HepG2 (cell line): ENCODE data around the gene CCDC85A. TPM values are rescaled to one million over a fixed set of nuclear protein-coding genes. Genes with fewer than 3 reads are reported as not detected.

Experiments used
- ATAC-seq: fragments of 200-7000 bp; cut with Tn5 transposase; 3 replicates; pipeline ENCODE4 v1.9.1; 2020; ENCODE audit warnings: mild to moderate bottlenecking, moderate library complexity
- BruUV-seq: library from RNA; stranded (reverse); fragments of 400-500 nt; replicated peaks from 2 replicates; lab custom pipeline; 2021; lab: Mats Ljungman, UMichigan
- CTCF ChIA-PET: fragments of 300-600 bp; formaldehyde crosslinking; extraction: SDS; loops from one replicate; lab custom pipeline; 2021; ENCODE audit warnings: low total read pairs, inconsistent platforms, low intra/inter-chr PET ratio; lab: Yijun Ruan, JAX
- POLR2A ChIA-PET: fragments of 350-600 bp; sonication (Branson Sonifier 250); formaldehyde crosslinking; loops from one replicate; lab custom pipeline; 2020; ENCODE audit warnings: antibody characterized with exemption, inconsistent platforms; lab: Yijun Ruan, JAX
- DNase-seq: peaks from one replicate; pipeline ENCODE4 v3.0.0-alpha.2; 2015; ENCODE audit warnings: low spot score
- FAIRE-seq: peaks from 3 replicates; lab custom pipeline; 2011; peaks lifted over from hg19 to GRCh38; lab: Jason Lieb, UNC
- H2AFZ ChIP-seq: one replicate; pipeline ENCODE4 v1.6.1; 2011; ENCODE audit warnings: low read length, inconsistent platforms
- H3K27ac ChIP-seq: fragments of 300-600 bp; 3 replicates; pipeline ENCODE4 v1.8.0; 2011; ENCODE audit warnings: mixed run types, mild to moderate bottlenecking, mixed read lengths, low read length, inconsistent platforms; ENCODE audit not compliant: insufficient read depth; ENCODE audit errors: extremely low read length
- H3K27me3 ChIP-seq, 2 experiments: fragments of 200-600 bp in 1 of 2; 2 replicates in 1 of 2; 3 replicates in 1 of 2; pipeline versions ENCODE4 v1.6.0 to v1.8.0; 2011; ENCODE audit warnings: low read length in 2 of 2, mild to moderate bottlenecking in 2 of 2, moderate library complexity in 2 of 2, inconsistent platforms in 1 of 2; ENCODE audit not compliant: insufficient read depth in 2 of 2, control insufficient read depth in 1 of 2
- H3K36me3 ChIP-seq, 2 experiments: fragments of 200-600 bp in 1 of 2; replicated peaks in 1 of 2; 2 replicates in 1 of 2; 3 replicates in 1 of 2; pipeline versions ENCODE4 v1.5.1 to v1.8.0; 2011; ENCODE audit warnings: low read length in 2 of 2, inconsistent platforms in 1 of 2; ENCODE audit not compliant: insufficient read depth in 2 of 2, control insufficient read depth in 1 of 2
- H3K4me1 ChIP-seq: 2 replicates; pipeline ENCODE4 v1.5.1; 2012; ENCODE audit warnings: low read length, inconsistent platforms; ENCODE audit not compliant: insufficient read depth
- H3K4me2 ChIP-seq: 2 replicates; pipeline ENCODE4 v1.6.0; 2011; ENCODE audit warnings: low read depth, low read length, inconsistent platforms
- H3K4me3 ChIP-seq, 3 experiments: fragments of 200-600 bp in 1 of 3; sonication (generic), shearing (Covaris generic) in 1 of 3; replicated peaks in 1 of 3; 2 replicates each; pipeline ENCODE4 v1.5.1; 2011 to 2016; ENCODE audit warnings: low read length in 3 of 3, inconsistent platforms in 2 of 3, low read depth in 2 of 3, mild to moderate bottlenecking in 2 of 3, control low read depth in 1 of 3, mixed read lengths in 1 of 3; ENCODE audit not compliant: insufficient read depth in 1 of 3
- H3K79me2 ChIP-seq: one replicate; pipeline ENCODE4 v1.6.1; 2011; ENCODE audit warnings: low read length, inconsistent platforms; ENCODE audit not compliant: insufficient read depth
- H3K9ac ChIP-seq: 2 replicates; pipeline ENCODE4 v1.6.0; 2011; ENCODE audit warnings: mild to moderate bottlenecking, low read depth, low read length, inconsistent platforms; ENCODE audit not compliant: insufficient read depth
- H3K9me3 ChIP-seq: 2 replicates; pipeline ENCODE4 v1.5.1; 2012; ENCODE audit warnings: mild to moderate bottlenecking, low read length
- H4K20me1 ChIP-seq: 2 replicates; pipeline ENCODE4 v1.6.0; 2011; ENCODE audit warnings: inconsistent platforms, mild to moderate bottlenecking, low read length, moderate library complexity; ENCODE audit not compliant: insufficient read depth
- CSRNP1 ChIP-seq: sonication (generic); formaldehyde crosslinking; IDR thresholded peaks from 2 replicates; pipeline ENCODE4 v1.8.1; 2023; ENCODE audit warnings: mild to moderate bottlenecking, missing genetic modification reagents
- GRHL1 ChIP-seq: sonication (generic); formaldehyde crosslinking; conservative IDR thresholded peaks from 2 replicates; pipeline ENCODE4 v1.8.0; 2022; ENCODE audit warnings: missing genetic modification reagents
- PLRG1 ChIP-seq: fragments of 450-650 bp; conservative IDR thresholded peaks from 2 replicates; pipeline ENCODE4 v1.6.1; 2016
- TOPORS ChIP-seq: sonication (generic); formaldehyde crosslinking; IDR thresholded peaks from 2 replicates; pipeline ENCODE4 v1.8.0; 2023; ENCODE audit warnings: mild to moderate bottlenecking, missing genetic modification reagents
- ZBTB10 ChIP-seq: sonication (generic); formaldehyde crosslinking; IDR thresholded peaks from 2 replicates; pipeline ENCODE4 v1.4.0; 2020; ENCODE audit warnings: missing genetic modification reagents, borderline replicate concordance
- ZEB1 ChIP-seq: IDR thresholded peaks from 2 replicates; pipeline ENCODE4 v1.6.1; 2012; ENCODE audit warnings: mild to moderate bottlenecking, low read depth, inconsistent platforms; ENCODE audit not compliant: insufficient replicate concordance
- ZNF276 ChIP-seq: sonication (generic); formaldehyde crosslinking; IDR thresholded peaks from 2 replicates; pipeline ENCODE4 v1.4.0; 2020; ENCODE audit warnings: mild to moderate bottlenecking, low read depth, missing genetic modification reagents
- WGBS: methylation state at CpG from one replicate; pipeline ENCODE4 v1.1.6; 2017; ENCODE audit warnings: low lambda C conversion rate; 5-methylcytosine and 5-hydroxymethylcytosine counted together
- in situ Hi-C: cut with HindIII; loops from 2 replicates; pipeline ENCODE4 v1.10.0; 2017; ENCODE audit warnings: low pct_unique_long_range_greater_than_20kb; ENCODE audit not compliant: extremely low pct_ligation_motif_present
- intact Hi-C: fragments of 100-400 bp; cut with micrococcal nuclease; formaldehyde crosslinking; loops from one replicate; pipeline ENCODE4 v1.10.0; 2022; ENCODE audit not compliant: unreplicated experiment
- polyA plus RNA-seq, 8 experiments: library from polyadenylated mRNA; depleted of rRNA in 3 of 8; stranded (reverse) in 7 of 8; unstranded in 1 of 8; fragments of >200 nt; fragmentation: Illumina TruSeq in 4 of 8; extraction: Trizol in 4 of 8; gene quantifications; 2 replicates each; pipeline versions ENCODE4 v1.2.1 to v1.2.3, GENCODE V29; 2011 to 2016; ENCODE audit warnings: low read depth in 4 of 8, missing spikeins in 1 of 8, mixed read lengths in 1 of 8; ENCODE audit not compliant: insufficient read depth in 1 of 8
- total RNA-seq, 5 experiments: library from RNA; depleted of rRNA; stranded (reverse); fragments of >200 nt; fragmentation: Illumina TruSeq; extraction: Trizol; gene quantifications; 2 replicates each; pipeline ENCODE4 v1.2.3, GENCODE V29; 2016; ENCODE audit warnings: low read depth in 1 of 5

CCDC85A gene
- total and polyA plus RNA-seq, 2 of the 13 experiments (the other 11 are each of a cell fraction or from before 2014, with no cell fraction given): not detected

- TF ChIP-seq ZBTB10 (CRISPR knock-in tag): no peak
Measured at GRCh38 chr2:56250153-56250729, 66.5 kb downstream of the CCDC85A start (continued).

- no peak overlapping the region for H3K4me2 ChIP-seq
- no peak overlapping the region for H2AFZ ChIP-seq
- no peaks in the 10 kb centered on the region for H3K9me3 ChIP-seq
- DNase-seq (no peak), ATAC-seq (no peak), FAIRE-seq (no peak)
- no peaks in the 10 kb centered on the region for H4K20me1 ChIP-seq
- H3K36me3 ChIP-seq: no peaks in the 10 kb centered on the region
- in situ Hi-C loops: no loop called here
- 8% methylated on average over 1 of the region's 1 CpG for WGBS
- ChIA-PET CTCF (no interaction called here), POLR2A (no interaction called here)
- TF ChIP-seq TOPORS: no peak
- no peak overlapping the region for H3K27ac ChIP-seq
- no peaks in the 10 kb centered on the region for H3K27me3 ChIP-seq
- H3K9ac ChIP-seq: no peak overlapping the region
- no peaks in the 10 kb centered on the region for H3K4me1 ChIP-seq
- no TSS peak for BruUV-seq
- H3K4me3 ChIP-seq: no peak overlapping the region
- intact Hi-C loops: no loop called here
- H3K79me2 ChIP-seq: no peaks in the 10 kb centered on the region
Measured at GRCh38 chr2:56260415-56260814, 76.6 kb downstream of the CCDC85A start.

- H4K20me1 ChIP-seq: no peaks in the 10 kb centered on the region
- no peak for TF ChIP-seq ZNF276 (CRISPR knock-in tag)
- TF ChIP-seq GRHL1 (CRISPR knock-in tag): no peak
- TF ChIP-seq ZEB1: no peak
- TF ChIP-seq CSRNP1 (CRISPR knock-in tag): no peak
- no peak for TF ChIP-seq PLRG1
Measured at GRCh38 chr2:56262241-56262640, 78.5 kb downstream of the CCDC85A start.

More at GRCh38 chr2:56262241-56262640, 78.5 kb downstream of the CCDC85A start:
- 0% methylated on average over 1 of the region's 1 CpG for WGBS
- Histone ChIP-seq H3K9me3 (no peaks in the 10 kb centered on the region), H2AFZ (no peak overlapping the region), H3K4me3 (no peak overlapping the region), H3K36me3 (no peaks in the 10 kb centered on the region), H3K27ac (no peak overlapping the region), H3K9ac (no peak overlapping the region), H3K27me3 (no peaks in the 10 kb centered on the region), H3K4me1 (no peaks in the 10 kb centered on the region), H3K4me2 (no peak overlapping the region), H3K79me2 (no peaks in the 10 kb centered on the region)
- ATAC-seq: no peak
- BruUV-seq: no TSS peak
- no peak for FAIRE-seq
- in situ Hi-C loops (no loop called here), intact Hi-C loops (no loop called here)
- ChIA-PET CTCF (no interaction called here), POLR2A (no interaction called here)
- no peak for DNase-seq
